Natural killer cell (primary cell): ENCODE measurements around the gene ZNF320. TPM values are rescaled to one million over a fixed set of nuclear protein-coding genes. Genes with fewer than 3 reads are reported as not detected.
A peak's percentile ranks its signal among the peaks of the same experiment; 100 is the strongest.
"Not testable (repeated sequence)": the region's sequence is repeated elsewhere in the genome, so short reads cannot be mapped to it uniquely, and the experiment has no call there.

Experiments
- ATAC-seq, 3 donors: fragments of 150-1000 bp in 2 of 3; fragments of 200-7000 bp in 1 of 3; cut with Tn5 transposase; 1 replicate in 1 of 3; 2 replicates in 2 of 3; pipeline ENCODE4 v1.10.0; 2021; ENCODE audit warnings: mild to moderate bottlenecking in 2 of 3, moderate library complexity in 2 of 3
- DNase-seq, 2 donors: peaks; one replicate each; pipeline versions ENCODE4 v3.0.0 to v3.0.0-alpha.2; 2013 to 2021; ENCODE audit warnings: mixed read lengths in 1 of 2
- H3K27ac ChIP-seq: one replicate; pipeline ENCODE4 v1.5.1; 2013; ENCODE audit warnings: mild to moderate bottlenecking, low read length
- H3K27me3 ChIP-seq: one replicate; pipeline ENCODE4 v1.6.1; 2013; ENCODE audit warnings: low read length; ENCODE audit not compliant: control insufficient read depth, insufficient read depth
- H3K36me3 ChIP-seq: one replicate; pipeline ENCODE4 v1.6.1; 2013; ENCODE audit warnings: low read length; ENCODE audit not compliant: control insufficient read depth, insufficient read depth
- H3K4me1 ChIP-seq: one replicate; pipeline ENCODE4 v1.6.1; 2013; ENCODE audit warnings: low read length; ENCODE audit not compliant: control insufficient read depth, insufficient read depth
- H3K4me3 ChIP-seq: one replicate; pipeline ENCODE4 v1.5.1; 2013; ENCODE audit warnings: low read length
- H3K9me3 ChIP-seq: one replicate; pipeline ENCODE4 v1.6.1; 2013; ENCODE audit warnings: low read length; ENCODE audit not compliant: control insufficient read depth, insufficient read depth
- H3K27ac Mint-ChIP-seq, 2 donors: one replicate each; pipeline ENCODE4 v1.8.0; 2022; ENCODE audit warnings: mild to moderate bottlenecking in 2 of 2, mixed read lengths in 2 of 2, moderate library complexity in 1 of 2
- H3K27me3 Mint-ChIP-seq, 2 donors: one replicate each; pipeline ENCODE4 v1.8.0; 2022; ENCODE audit warnings: low read depth in 2 of 2, mixed read lengths in 2 of 2
- H3K36me3 Mint-ChIP-seq: one replicate; pipeline ENCODE4 v1.8.0; 2022; ENCODE audit warnings: mixed read lengths
- H3K4me1 Mint-ChIP-seq, 2 donors: one replicate each; pipeline ENCODE4 v1.8.0; 2022; ENCODE audit warnings: mixed read lengths in 2 of 2
- H3K4me3 Mint-ChIP-seq: one replicate; pipeline ENCODE4 v1.8.0; 2022; ENCODE audit warnings: mild to moderate bottlenecking, moderate library complexity, mixed read lengths
- H3K9me3 Mint-ChIP-seq, 2 donors: one replicate each; pipeline ENCODE4 v1.8.0; 2022; ENCODE audit warnings: mixed read lengths in 2 of 2
- WGBS: methylation state at CpG from one replicate; pipeline ENCODE4 v1.1.7; 2013; ENCODE audit warnings: missing lambda C conversion rate; ENCODE audit not compliant: insufficient coverage; 5-methylcytosine and 5-hydroxymethylcytosine counted together
- intact Hi-C: fragments of 100-400 bp; cut with micrococcal nuclease; formaldehyde crosslinking; loops from one replicate; pipeline ENCODE4 v1.14.2; 2022
- total RNA-seq, 4 donors: library from RNA; stranded (reverse); fragments of 120-200 nt in 1 of 4; gene quantifications; one replicate each; pipeline versions ENCODE4 v1.2.3 to v1.2.4, GENCODE V29; 2013 to 2022
- TF ChIP-seq, protein P1 (sequence below): fragments of 200-600 bp; IDR thresholded peaks from one replicate; pipeline ENCODE4 v1.8.0; 2022; ENCODE audit warnings: antibody characterized with exemption

Gene ZNF320
- total RNA-seq, result 10 to 100 TPM; 10.3 to 14.0 (median 11.9) TPM
- total RNA-seq (2013), result 11.4 TPM

DNA sequence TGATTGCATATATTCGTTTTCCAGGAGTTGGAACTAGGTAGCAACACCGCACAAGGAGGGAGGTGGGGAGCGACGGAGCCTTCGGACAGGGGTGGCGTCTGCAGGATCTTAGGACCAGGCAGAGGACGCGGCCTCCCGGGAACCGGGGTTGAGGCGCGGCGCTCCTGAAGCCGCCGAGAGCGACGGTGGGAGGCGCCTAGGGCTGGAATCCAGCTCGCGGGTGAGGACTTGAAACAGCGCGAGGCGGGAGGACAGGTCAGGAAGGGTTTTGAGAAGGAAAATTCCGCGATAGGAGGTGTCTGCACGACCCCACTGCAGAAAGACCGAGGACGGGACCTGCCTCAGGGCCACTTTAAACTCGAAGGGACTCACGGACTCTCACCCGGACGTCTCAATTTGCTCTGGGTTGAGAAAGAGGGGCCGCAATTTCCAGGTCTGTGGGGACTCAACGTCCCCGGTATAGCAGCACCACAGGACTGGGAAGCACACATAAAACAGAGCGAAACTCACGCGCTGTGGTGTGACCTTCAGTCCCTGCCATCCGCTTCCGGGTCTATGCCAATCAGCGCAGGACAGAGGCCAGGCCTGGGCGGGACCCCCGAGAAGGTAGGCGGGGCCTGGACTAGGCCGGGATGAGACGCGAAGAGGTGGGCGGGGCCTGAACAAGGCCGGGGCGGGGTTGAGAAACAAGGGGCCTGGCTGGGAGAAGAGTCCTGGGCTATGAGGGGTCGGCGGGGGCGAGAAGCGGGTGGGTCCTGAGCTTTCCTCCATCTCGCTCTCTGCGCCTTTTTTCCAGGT lies at the start of gene ZNF320:
ZNF320 (minus strand) TSS at position 498 of the 798 bp plus-strand sequence. CDS start 7,380 bp downstream, outside the sequence.
- Mint-ChIP-seq H3K27me3 (no peaks in the 10 kb centered on the region), H3K36me3 (no peaks in the 10 kb centered on the region), H3K27ac (peak within 1 kb of the TSS; percentile 85 to 90), H3K9me3 (no peaks in the 10 kb centered on the region), H3K4me3 (peak within 1 kb of the TSS; percentile 93), H3K4me1 (peaks cover 22 to 25% of the 10 kb centered on the region in 2 donors)
- peak within 1 kb of the TSS; percentile 74 for H3K27ac ChIP-seq
- intact Hi-C loops, result loop anchor here (1.0 to 5.0 kb wide), 3 partner anchors 25 to 45 kb away; partner anchors contain the start of genes ZNF468 and ZNF888
- no peaks in the 10 kb centered on the region for H3K36me3 ChIP-seq
- peaks cover 18% of the 10 kb centered on the region for H3K4me1 ChIP-seq
- H3K27me3 ChIP-seq, result no peaks in the 10 kb centered on the region
- TF ChIP-seq, protein P1, sequence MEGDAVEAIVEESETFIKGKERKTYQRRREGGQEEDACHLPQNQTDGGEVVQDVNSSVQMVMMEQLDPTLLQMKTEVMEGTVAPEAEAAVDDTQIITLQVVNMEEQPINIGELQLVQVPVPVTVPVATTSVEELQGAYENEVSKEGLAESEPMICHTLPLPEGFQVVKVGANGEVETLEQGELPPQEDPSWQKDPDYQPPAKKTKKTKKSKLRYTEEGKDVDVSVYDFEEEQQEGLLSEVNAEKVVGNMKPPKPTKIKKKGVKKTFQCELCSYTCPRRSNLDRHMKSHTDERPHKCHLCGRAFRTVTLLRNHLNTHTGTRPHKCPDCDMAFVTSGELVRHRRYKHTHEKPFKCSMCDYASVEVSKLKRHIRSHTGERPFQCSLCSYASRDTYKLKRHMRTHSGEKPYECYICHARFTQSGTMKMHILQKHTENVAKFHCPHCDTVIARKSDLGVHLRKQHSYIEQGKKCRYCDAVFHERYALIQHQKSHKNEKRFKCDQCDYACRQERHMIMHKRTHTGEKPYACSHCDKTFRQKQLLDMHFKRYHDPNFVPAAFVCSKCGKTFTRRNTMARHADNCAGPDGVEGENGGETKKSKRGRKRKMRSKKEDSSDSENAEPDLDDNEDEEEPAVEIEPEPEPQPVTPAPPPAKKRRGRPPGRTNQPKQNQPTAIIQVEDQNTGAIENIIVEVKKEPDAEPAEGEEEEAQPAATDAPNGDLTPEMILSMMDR, result no peak
- no peaks in the 10 kb centered on the region for H3K9me3 ChIP-seq
- peak within 1 kb of the TSS; percentile 80 for H3K4me3 ChIP-seq
- ATAC-seq (peak; percentile 99 to 100 (median 100)), DNase-seq (peak; percentile 94 to 95)
- WGBS, result 3% methylated on average over 56 of the region's 56 CpGs

DNA sequence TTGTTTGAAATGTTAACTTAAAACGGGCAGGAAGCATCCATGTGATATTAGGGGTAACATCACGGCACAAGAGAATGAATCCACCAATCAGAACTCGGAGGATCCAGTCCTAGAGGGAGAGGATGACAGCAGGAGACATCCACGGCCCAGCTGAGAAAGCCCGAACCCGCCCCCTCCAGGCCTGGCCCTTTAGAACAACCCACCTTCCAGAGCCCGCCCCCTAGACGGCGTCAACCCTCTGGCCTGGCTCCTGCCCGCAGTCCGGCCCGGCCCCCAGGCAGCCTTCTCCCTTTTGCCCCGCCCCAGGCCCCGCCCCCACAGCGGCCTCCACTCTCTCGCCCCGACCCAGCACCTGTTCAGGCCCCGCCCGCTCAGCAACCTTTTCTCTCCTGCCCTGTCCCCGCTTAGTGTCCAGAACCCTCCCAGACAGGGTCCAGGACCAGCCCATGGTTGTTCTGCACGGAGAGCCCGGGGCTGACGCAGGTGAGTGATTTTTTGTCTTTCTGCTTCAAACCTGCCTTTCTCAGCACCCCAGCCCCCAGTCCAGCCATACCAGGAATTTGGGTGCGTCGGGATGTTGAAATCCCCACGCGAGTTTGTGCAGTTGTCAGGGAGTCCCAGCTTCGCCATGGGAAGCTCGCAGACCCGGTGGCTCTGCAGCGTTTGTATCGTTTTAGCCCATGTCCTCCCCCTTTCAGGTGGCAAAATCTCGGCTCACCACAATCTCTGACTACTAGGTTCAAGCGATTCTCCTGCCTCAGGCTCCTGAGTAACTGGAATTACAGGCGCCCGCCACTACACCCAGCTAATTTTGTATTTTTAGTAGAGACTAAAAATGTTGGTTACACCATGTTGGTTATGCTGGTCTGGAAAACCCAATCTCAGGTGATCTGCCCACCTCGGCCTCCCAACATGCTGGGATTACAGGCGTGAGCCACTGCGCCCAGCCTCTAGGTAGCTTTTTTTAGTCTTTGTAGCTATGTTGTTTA lies 49.2 kb upstream of the ZNF320 start:
- 78% methylated on average over 36 of the region's 39 CpGs for WGBS
- Histone ChIP-seq H3K27ac (no peak overlapping the region), H3K4me3 (no peak overlapping the region), H3K4me1 (peaks cover 13% of the 10 kb centered on the region), H3K27me3 (no peaks in the 10 kb centered on the region), H3K36me3 (peaks cover 12% of the 10 kb centered on the region), H3K9me3 (peaks cover 52% of the 10 kb centered on the region)
- TF ChIP-seq, protein P1, result no peak
- ATAC-seq (no peak), DNase-seq (no peak)
- peaks cover 7 to 9% of the 10 kb centered on the region in 2 donors for H3K4me1 Mint-ChIP-seq
- H3K36me3 Mint-ChIP-seq, result peaks cover 23% of the 10 kb centered on the region
- H3K27ac Mint-ChIP-seq, result no peak overlapping the region
- H3K4me3 Mint-ChIP-seq, result peak overlapping the region; percentile 21
- peaks cover 0 to 6% of the 10 kb centered on the region in 2 donors for H3K9me3 Mint-ChIP-seq
- no peaks in the 10 kb centered on the region for H3K27me3 Mint-ChIP-seq
- intact Hi-C loops, result loop anchor here (10.0 kb wide), 1 partner anchor 202 kb away; no protein-coding TSS in a partner anchor

DNA sequence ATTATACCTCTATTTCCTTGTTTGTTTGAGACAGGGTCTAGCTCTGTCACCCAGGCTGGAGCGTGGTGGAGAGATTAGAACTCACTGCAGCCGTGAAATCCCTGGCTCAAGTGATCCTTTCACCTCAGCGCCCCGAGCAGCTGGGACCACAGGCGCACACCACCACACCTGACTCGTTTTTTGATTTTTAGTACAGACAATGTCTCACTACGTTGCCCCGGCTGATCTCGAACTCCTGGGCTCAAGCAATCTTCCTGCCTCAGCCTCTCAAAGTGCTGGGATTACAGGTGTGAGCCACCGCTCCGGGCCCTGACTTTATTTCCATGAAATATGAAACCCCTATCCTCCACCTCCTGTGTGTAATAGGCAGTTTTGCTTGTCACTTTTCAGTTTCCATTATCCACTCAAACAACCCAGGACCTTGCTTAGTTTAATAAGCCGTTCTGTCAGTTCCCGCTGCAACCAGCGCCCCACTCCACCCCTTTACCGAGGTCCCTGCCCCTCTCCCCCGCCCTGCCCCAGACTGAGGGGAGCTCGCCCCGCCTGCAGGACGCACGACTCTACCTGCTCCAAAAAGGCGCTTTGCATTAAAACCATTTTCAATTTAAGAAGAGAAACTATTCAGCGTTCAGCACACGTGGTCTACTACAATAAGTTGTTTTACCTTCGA lies 48.4 kb upstream of the ZNF320 start:
- Histone ChIP-seq H3K4me3 (no peak overlapping the region), H3K36me3 (peaks cover 4% of the 10 kb centered on the region), H3K4me1 (peaks cover 17% of the 10 kb centered on the region), H3K27me3 (no peaks in the 10 kb centered on the region), H3K9me3 (peaks cover 45% of the 10 kb centered on the region), H3K27ac (no peak overlapping the region)
- ATAC-seq (no peak), DNase-seq (no peak)
- Mint-ChIP-seq H3K4me1 (peaks cover 14 to 16% of the 10 kb centered on the region in 2 donors), H3K4me3 (peak overlapping the region; percentile 21), H3K27me3 (no peaks in the 10 kb centered on the region), H3K9me3 (peaks cover 0 to 6% of the 10 kb centered on the region in 2 donors), H3K36me3 (peaks cover 15% of the 10 kb centered on the region), H3K27ac (no peak overlapping the region)
- intact Hi-C loops, result loop anchor here (10.0 kb wide), 1 partner anchor 201 kb away; no protein-coding TSS in a partner anchor
- TF ChIP-seq, protein P1, result no peak
- 90% methylated on average over 24 of the region's 24 CpGs for WGBS

DNA sequence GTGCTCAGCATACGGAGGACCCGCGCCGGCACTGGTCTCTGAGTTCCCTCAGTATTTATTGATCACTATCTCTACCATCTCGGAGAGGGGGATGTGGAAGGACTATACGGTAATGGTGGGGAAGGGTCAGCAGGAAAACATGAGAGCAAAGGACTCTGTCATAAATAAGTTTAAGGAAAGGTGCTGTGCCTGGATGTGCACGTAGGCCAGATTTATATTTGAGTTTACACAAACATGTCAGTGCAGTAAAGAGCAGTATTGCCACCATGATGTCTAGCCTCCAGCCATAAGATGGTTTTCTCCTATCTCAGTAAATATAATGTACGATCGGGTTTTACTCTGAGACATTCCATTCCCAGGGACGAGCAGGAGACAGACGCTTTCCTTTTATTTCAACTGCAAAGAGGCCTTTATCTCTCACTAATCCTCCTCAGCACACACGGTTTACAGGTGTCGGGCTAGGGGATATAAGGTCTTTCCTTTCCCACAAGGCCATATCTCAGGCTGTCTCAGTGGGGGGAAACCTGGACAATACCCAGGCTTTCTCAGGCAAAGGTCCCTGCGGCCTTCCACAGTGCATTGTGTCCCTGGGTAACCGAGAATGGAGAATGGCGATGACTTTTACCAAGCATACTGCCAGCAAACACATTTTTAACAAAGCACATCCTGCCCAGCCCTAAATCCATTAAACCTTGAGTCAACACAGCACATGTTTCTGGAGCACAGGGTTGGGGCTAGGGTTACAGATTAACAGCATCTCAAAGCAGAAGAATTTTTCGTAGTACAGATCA lies 47.5 kb upstream of the ZNF320 start:
- H3K9me3 Mint-ChIP-seq, H3K27ac Mint-ChIP-seq: not testable (repeated sequence)

More for the DNA sequence above, 47.5 kb upstream of the ZNF320 start:
- H3K27me3 ChIP-seq, H3K36me3 ChIP-seq, H3K27me3 Mint-ChIP-seq, ATAC-seq, DNase-seq, H3K4me3 Mint-ChIP-seq, H3K27ac ChIP-seq, H3K36me3 Mint-ChIP-seq, H3K4me3 ChIP-seq: not testable (repeated sequence)
- H3K4me1 ChIP-seq, result peaks cover 17% of the 10 kb centered on the region
- peaks cover 40% of the 10 kb centered on the region for H3K9me3 ChIP-seq
- WGBS, result 95% methylated on average over 17 of the region's 17 CpGs
- H3K4me1 Mint-ChIP-seq, result peaks cover 14 to 16% of the 10 kb centered on the region in 2 donors
- intact Hi-C loops, result loop anchor here (5.0 to 10.0 kb wide), 2 partner anchors 48 to 200 kb away; partner anchors contain the start of gene ZNF320
